Transverse colon (tissue), 4 donors: ENCODE data around the gene UBASH3B. TPM values are rescaled to one million over a fixed set of nuclear protein-coding genes. Genes with fewer than 3 reads are reported as not detected.

Experiments
- DNase-seq: peaks from one replicate; pipeline ENCODE4 v3.0.0-alpha.2; 2019
- H3K27ac ChIP-seq, 4 donors: fragments of 200-600 bp; sonication (generic); 2 replicates each; pipeline ENCODE4 v1.5.1; 2016 to 2018; ENCODE audit warnings: inconsistent platforms in 4 of 4
- H3K27me3 ChIP-seq: fragments of 200-600 bp; sonication (generic); 2 replicates; pipeline ENCODE4 v1.5.1; 2017; ENCODE audit warnings: inconsistent platforms
- H3K36me3 ChIP-seq, 4 donors: fragments of 200-600 bp; sonication (generic); 2 replicates each; pipeline ENCODE4 v1.5.1; 2017 to 2019; ENCODE audit warnings: inconsistent platforms in 4 of 4
- H3K4me1 ChIP-seq, 4 donors: fragments of 200-600 bp; sonication (generic); 2 replicates each; pipeline ENCODE4 v1.5.1; 2017 to 2020; ENCODE audit warnings: inconsistent platforms in 4 of 4
- H3K4me3 ChIP-seq, 4 donors: fragments of 200-600 bp; sonication (generic); 1 replicate in 1 of 4; 2 replicates in 3 of 4; pipeline versions ENCODE4 v1.5.1 to v1.6.1; 2017 to 2019; ENCODE audit warnings: inconsistent platforms in 4 of 4
- H3K9me3 ChIP-seq, 2 donors: fragments of 200-600 bp; sonication (generic); 2 replicates each; pipeline ENCODE4 v1.5.1; 2017 to 2019; ENCODE audit warnings: inconsistent platforms in 2 of 2
- EP300 ChIP-seq: sonication (generic); formaldehyde crosslinking; IDR thresholded peaks from one replicate; pipeline ENCODE4 v1.6.1; 2017; ENCODE audit warnings: antibody characterized with exemption, low read depth
- POLR2A ChIP-seq: fragments of 450-650 bp; IDR thresholded peaks from one replicate; pipeline ENCODE4 v1.6.1; 2016; ENCODE audit warnings: antibody characterized with exemption, mild to moderate bottlenecking, moderate library complexity
- POLR2AphosphoS5 ChIP-seq, 3 donors: sonication (generic); formaldehyde crosslinking; IDR thresholded peaks; one replicate each; pipeline ENCODE4 v1.6.1; 2016; ENCODE audit warnings: antibody characterized with exemption in 3 of 3
- WGBS, 2 donors: methylation state at CpG; one replicate each; pipeline ENCODE4 v1.1.5; 2018; ENCODE audit warnings: low coverage in 1 of 2; 5-methylcytosine and 5-hydroxymethylcytosine counted together
- in situ Hi-C, 4 donors: fragments of 200-750 bp; cut with MboI; loops; one replicate each; pipeline versions ENCODE4 v1.15.0 to v1.15.1; 2017; ENCODE audit warnings: low sequenced_read_pairs in 3 of 4, low pct_ligation_motif_present in 1 of 4, low pct_unique_long_range_greater_than_20kb in 1 of 4
- intact Hi-C: fragments of 100-400 bp; cut with DNase I; formaldehyde crosslinking; loops from one replicate; pipeline ENCODE4 v1.15.1; 2023; ENCODE audit warnings: low total_unique reads
- total RNA-seq, 4 donors: library from RNA; depleted of rRNA; stranded (reverse); fragments of >200 nt; gene quantifications; one replicate each; pipeline ENCODE4 v1.1.0, GENCODE V29; 2016
- TF ChIP-seq, protein P1 (sequence below), 5 experiments: fragments of 200-600 bp in 3 of 5; fragments of 450-650 bp in 2 of 5; sonication (generic) in 3 of 5; IDR thresholded peaks; 1 replicate in 2 of 5; 2 replicates in 3 of 5; pipeline ENCODE4 v1.5.1; 2016 to 2017; ENCODE audit warnings: antibody characterized with exemption in 5 of 5, inconsistent platforms in 3 of 5, mild to moderate bottlenecking in 2 of 5, moderate library complexity in 1 of 5

Gene UBASH3B
- total RNA-seq, 4 donors from 2014 or later: 2.0 to 101 (median 17.0) TPM

DNA sequence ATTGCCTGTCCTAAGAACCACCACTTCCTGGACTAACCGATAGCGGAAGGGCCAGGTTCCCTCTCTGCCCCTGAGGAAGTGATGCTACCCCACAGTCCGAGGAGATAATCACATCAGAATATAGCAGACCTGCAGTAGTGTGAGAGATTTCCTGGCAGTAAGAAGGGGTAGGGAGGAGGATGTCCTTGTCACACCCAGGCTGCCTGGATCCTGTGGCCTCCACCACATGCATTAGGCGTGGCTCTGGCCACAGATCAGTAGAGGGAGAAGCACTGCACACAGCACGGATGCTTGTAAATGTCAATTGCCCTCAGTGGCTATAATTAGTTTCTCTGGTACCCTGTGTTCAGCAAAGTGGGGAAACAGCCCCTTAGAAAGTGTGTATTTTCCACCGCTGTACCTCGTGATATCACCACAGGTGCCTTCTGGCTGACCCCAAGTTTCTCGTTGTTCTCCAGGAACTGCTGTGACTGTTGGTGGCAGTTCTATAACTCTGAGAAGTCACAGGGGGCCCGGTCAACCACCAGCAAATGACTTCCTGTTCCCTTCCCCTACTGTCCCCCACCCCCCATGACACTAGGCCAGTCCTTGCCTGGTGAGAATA lies 61.8 kb downstream of the UBASH3B start:
- peak; percentile 64 for DNase-seq
- intact Hi-C loops: loop anchor here (2.0 kb wide), 1 partner anchor 65 kb away; no protein-coding TSS in a partner anchor
- WGBS, 2 donors: 59 to 60% methylated on average over 1 to 9 of the region's 9 CpGs
- Histone ChIP-seq H3K4me3 (no peak overlapping the region), H3K9me3 (no peaks in the 10 kb centered on the region), H3K4me1 (peaks cover 0 to 19% (median 6%) of the 10 kb centered on the region in 4 donors), H3K36me3 (no peaks in the 10 kb centered on the region), H3K27ac (peak overlapping the region; percentile 22 to 45 (median 36)), H3K27me3 (no peaks in the 10 kb centered on the region)
- TF ChIP-seq EP300 (no peak), POLR2AphosphoS5 (IDR thresholded peaks at IDR 0.05) (peak in 1 of 3 donors; percentile 31)
- in situ Hi-C loops: no loop called here

DNA sequence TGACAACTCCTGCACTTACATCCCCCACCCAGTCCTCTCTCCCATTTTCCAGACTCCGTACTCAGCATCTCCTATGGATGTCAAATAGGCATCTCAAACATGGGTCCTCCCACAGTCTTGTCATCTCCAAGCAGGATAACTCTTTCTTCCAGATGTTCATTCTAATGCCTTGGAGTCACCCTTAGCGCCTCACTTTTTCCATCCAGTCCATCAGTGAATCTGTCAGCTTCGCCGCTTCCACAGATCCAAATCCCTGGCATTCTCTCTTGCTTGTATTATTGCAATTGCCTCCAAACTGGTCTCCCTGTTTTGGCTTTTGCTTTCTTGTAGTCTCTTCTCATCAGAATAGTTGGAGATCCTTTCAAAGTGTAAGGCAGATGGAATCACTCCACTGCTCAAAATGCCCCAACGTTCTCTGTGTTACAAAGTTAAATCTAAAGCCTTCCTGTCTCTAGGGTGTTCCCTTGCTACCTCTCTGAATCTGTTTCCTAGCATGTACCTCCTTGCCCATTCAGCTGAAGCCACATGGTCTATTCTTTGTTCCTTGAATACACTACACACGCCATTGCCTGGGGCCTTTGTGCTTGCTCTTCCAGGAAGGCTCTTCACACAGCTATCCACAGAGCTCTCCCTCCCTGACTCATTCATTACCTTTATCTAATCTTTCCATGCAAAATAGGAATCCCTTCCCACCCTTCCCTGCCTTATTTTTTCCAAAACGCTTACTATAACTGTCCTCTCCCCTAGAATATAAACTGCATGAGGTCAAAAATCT lies 64.8 kb downstream of the UBASH3B start:
- WGBS, 2 donors: 91 to 92% methylated on average over 5 to 7 of the region's 7 CpGs
- Histone ChIP-seq H3K27ac (no peak overlapping the region), H3K4me3 (no peak overlapping the region), H3K4me1 (peaks cover 0 to 19% (median 6%) of the 10 kb centered on the region in 4 donors), H3K9me3 (no peaks in the 10 kb centered on the region), H3K36me3 (no peaks in the 10 kb centered on the region), H3K27me3 (no peaks in the 10 kb centered on the region)
- TF ChIP-seq EP300: no peak
- TF ChIP-seq, protein P1, sequence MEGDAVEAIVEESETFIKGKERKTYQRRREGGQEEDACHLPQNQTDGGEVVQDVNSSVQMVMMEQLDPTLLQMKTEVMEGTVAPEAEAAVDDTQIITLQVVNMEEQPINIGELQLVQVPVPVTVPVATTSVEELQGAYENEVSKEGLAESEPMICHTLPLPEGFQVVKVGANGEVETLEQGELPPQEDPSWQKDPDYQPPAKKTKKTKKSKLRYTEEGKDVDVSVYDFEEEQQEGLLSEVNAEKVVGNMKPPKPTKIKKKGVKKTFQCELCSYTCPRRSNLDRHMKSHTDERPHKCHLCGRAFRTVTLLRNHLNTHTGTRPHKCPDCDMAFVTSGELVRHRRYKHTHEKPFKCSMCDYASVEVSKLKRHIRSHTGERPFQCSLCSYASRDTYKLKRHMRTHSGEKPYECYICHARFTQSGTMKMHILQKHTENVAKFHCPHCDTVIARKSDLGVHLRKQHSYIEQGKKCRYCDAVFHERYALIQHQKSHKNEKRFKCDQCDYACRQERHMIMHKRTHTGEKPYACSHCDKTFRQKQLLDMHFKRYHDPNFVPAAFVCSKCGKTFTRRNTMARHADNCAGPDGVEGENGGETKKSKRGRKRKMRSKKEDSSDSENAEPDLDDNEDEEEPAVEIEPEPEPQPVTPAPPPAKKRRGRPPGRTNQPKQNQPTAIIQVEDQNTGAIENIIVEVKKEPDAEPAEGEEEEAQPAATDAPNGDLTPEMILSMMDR (IDR thresholded peaks at IDR 0.05): no peak
- TF ChIP-seq POLR2A: no peak
- no peak for TF ChIP-seq POLR2AphosphoS5 (IDR thresholded peaks at IDR 0.05)
- DNase-seq: no peak
- in situ Hi-C loops: no loop called here
- intact Hi-C loops: no loop called here

DNA sequence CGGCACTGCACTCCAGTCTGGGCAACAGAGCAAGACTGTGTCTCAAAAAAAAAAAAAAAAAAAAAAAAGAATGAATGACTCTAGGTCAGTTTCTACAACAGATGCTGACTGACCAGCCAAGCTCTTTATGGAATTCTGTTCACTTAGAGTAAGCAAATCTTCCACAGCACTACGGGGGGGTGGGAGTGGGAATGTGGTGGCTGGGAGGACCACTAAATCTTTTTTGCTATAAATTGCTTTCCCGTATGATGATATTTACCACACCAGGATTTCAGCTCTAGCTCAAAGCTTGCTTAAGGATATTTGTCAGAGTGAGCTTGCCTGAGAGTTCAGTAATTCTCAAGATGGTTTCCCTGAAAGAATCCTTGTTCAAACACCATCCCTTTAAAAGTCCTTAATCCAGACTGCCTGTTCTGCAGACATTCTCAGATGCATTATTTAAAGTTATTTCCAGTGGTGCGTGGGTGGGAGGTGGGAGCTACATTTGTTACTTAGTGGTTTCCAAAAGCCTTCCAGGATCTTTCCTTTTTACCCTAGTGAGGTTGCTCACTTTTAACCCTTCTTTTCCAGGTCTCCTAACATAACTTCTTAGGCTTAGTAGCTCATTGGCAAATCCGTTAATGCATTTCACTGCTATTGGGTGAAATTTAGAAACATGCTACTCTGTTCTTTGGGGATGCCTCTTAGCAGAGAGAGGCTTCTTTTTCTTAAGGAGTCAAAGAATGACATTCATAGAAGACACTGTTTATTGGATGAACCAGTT lies 65.9 kb downstream of the UBASH3B start:
- TF ChIP-seq, protein P1 (IDR thresholded peaks at IDR 0.05): no peak
- TF ChIP-seq POLR2AphosphoS5 (IDR thresholded peaks at IDR 0.05): no peak
- Histone ChIP-seq H3K4me3 (no peak overlapping the region), H3K36me3 (no peaks in the 10 kb centered on the region), H3K4me1 (peaks cover 0 to 14% (median 7%) of the 10 kb centered on the region in 4 donors), H3K27ac (peak overlapping the region in 1 of 4 donors; percentile 20), H3K9me3 (no peaks in the 10 kb centered on the region), H3K27me3 (no peaks in the 10 kb centered on the region)
- in situ Hi-C loops: no loop called here
- no peak for DNase-seq
- intact Hi-C loops: no loop called here
- 52 to 63% methylated on average over 4 to 5 of the region's 5 CpGs for WGBS, 2 donors

DNA sequence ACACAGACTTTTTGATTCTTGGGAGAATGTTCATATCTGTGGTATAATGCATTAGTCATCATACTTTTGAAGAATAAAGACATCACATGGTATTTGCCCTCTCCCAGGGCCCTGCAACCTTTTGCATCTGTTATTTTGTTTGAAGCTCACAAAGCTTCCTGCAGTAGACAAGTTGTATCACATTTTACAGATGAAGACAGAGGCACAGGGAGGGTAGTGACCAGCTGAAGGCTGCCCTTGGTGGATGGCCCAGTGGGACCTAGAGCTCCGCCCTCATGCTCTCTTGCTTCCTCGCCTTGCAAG lies 66.4 kb downstream of the UBASH3B start:
- Histone ChIP-seq H3K27me3 (no peaks in the 10 kb centered on the region), H3K9me3 (no peaks in the 10 kb centered on the region), H3K27ac (no peak overlapping the region), H3K36me3 (no peaks in the 10 kb centered on the region), H3K4me3 (no peak overlapping the region), H3K4me1 (peaks cover 0 to 14% (median 9%) of the 10 kb centered on the region in 4 donors)
- DNase-seq: no peak
- 67 to 83% methylated on average over 2 of the region's 2 CpGs for WGBS, 2 donors
- in situ Hi-C loops: no loop called here
- intact Hi-C loops: no loop called here
- TF ChIP-seq, protein P1 (IDR thresholded peaks at IDR 0.05): no peak
- TF ChIP-seq EP300 (no peak), POLR2AphosphoS5 (IDR thresholded peaks at IDR 0.05) (no peak), POLR2A (no peak)
